Raji (cell line): ENCODE data around the gene BAIAP3.

Source experiments
- POLR2A ChIP-seq: IDR thresholded peaks from 2 replicates; pipeline ENCODE4 v1.6.1; 2011; ENCODE audit warnings: low read depth, low read length, control low read depth; ENCODE audit not compliant: insufficient read depth

The BAIAP3 gene

GRCh38 chr16:1297018-1297696, 36.3 kb upstream of the BAIAP3 start:
- no peak for TF ChIP-seq POLR2A

- TF ChIP-seq POLR2A, result no peak
Observed at GRCh38 chr16:1298406-1298805, 35.0 kb upstream of the BAIAP3 start.

- no peak for TF ChIP-seq POLR2A
Observed at GRCh38 chr16:1299012-1299867, 34.2 kb upstream of the BAIAP3 start.

- TF ChIP-seq POLR2A, result no peak
Observed at GRCh38 chr16:1299868-1300203, 33.6 kb upstream of the BAIAP3 start.

- no peak for TF ChIP-seq POLR2A
Observed at GRCh38 chr16:1300664-1301476, 32.6 kb upstream of the BAIAP3 start.

- TF ChIP-seq POLR2A, result no peak
Observed at GRCh38 chr16:1301562-1301961, 31.9 kb upstream of the BAIAP3 start.

GRCh38 chr16:1305823-1306222, 27.6 kb upstream of the BAIAP3 start:
- no peak for TF ChIP-seq POLR2A

- TF ChIP-seq POLR2A, result no peak
Observed at GRCh38 chr16:1306334-1306733, 27.1 kb upstream of the BAIAP3 start.

GRCh38 chr16:1308036-1308976, 25.1 kb upstream of the BAIAP3 start:
- peak; percentile 67 for TF ChIP-seq POLR2A

GRCh38 chr16:1308977-1309885, 24.2 kb upstream of the BAIAP3 start, which contains the start of gene UBE2I:
Gene UBE2I (plus strand): TSS chr16:1309636. CDS start chr16:1314031, 4,395 bp downstream.
- no peak for TF ChIP-seq POLR2A

- TF ChIP-seq POLR2A, result no peak
Observed at GRCh38 chr16:1309888-1310831, 23.3 kb upstream of the BAIAP3 start.

- no peak for TF ChIP-seq POLR2A
Observed at GRCh38 chr16:1310832-1311200, 22.6 kb upstream of the BAIAP3 start.
